Heart left ventricle (tissue), 16 donors: ENCODE results near the gene SAP30L. TPM values are rescaled to one million over a fixed set of nuclear protein-coding genes. Genes with fewer than 3 reads are reported as not detected.

Experiments
- ATAC-seq, 4 donors: fragments of 200-7000 bp; cut with Tn5 transposase; one replicate each; pipeline ENCODE4 v1.9.1; 2020 to 2022; ENCODE audit warnings: moderate library complexity in 4 of 4, mild to moderate bottlenecking in 3 of 4, moderate number of reproducible peaks in 1 of 4
- DNase-seq, 5 donors: peaks; one replicate each; pipeline ENCODE4 v3.0.0-alpha.2; 2020
- H3K27ac ChIP-seq, 12 donors: fragments of 200-600 bp; sonication (generic) in 4 of 12; one replicate each; pipeline versions ENCODE4 v1.5.0 to v1.8.0; 2016 to 2022; ENCODE audit warnings: mild to moderate bottlenecking in 2 of 12
- H3K27me3 ChIP-seq, 9 donors: fragments of 200-600 bp; sonication (generic) in 2 of 9; one replicate each; pipeline versions ENCODE4 v1.5.1 to v1.8.0; 2016 to 2022; ENCODE audit warnings: mild to moderate bottlenecking in 3 of 9
- H3K36me3 ChIP-seq, 9 donors: fragments of 200-600 bp; sonication (generic) in 2 of 9; one replicate each; pipeline versions ENCODE4 v1.5.0 to v1.8.0; 2018 to 2022; ENCODE audit warnings: mild to moderate bottlenecking in 2 of 9
- H3K4me1 ChIP-seq, 12 donors: fragments of 200-600 bp; sonication (generic) in 4 of 12; one replicate each; pipeline versions ENCODE4 v1.5.0 to v1.8.0; 2016 to 2022; ENCODE audit warnings: mild to moderate bottlenecking in 3 of 12
- H3K4me3 ChIP-seq, 12 donors: fragments of 200-600 bp; sonication (generic) in 4 of 12; one replicate each; pipeline versions ENCODE4 v1.5.0 to v1.8.0; 2017 to 2022; ENCODE audit warnings: mild to moderate bottlenecking in 9 of 12, moderate library complexity in 4 of 12
- H3K9me3 ChIP-seq, 12 donors: fragments of 200-600 bp; sonication (generic) in 4 of 12; one replicate each; pipeline versions ENCODE4 v1.5.0 to v1.8.0; 2016 to 2022; ENCODE audit warnings: mild to moderate bottlenecking in 1 of 12
- CTCF ChIP-seq, 12 donors: fragments of 200-600 bp; sonication (generic) in 4 of 12; IDR thresholded peaks; one replicate each; pipeline versions ENCODE4 v1.5.0 to v1.8.0; 2018 to 2022; ENCODE audit warnings: antibody characterized with exemption in 12 of 12, mild to moderate bottlenecking in 5 of 12
- POLR2A ChIP-seq, 2 donors: fragments of 450-650 bp; IDR thresholded peaks; one replicate each; pipeline ENCODE4 v1.6.1; 2017; ENCODE audit warnings: antibody characterized with exemption in 2 of 2, mild to moderate bottlenecking in 2 of 2, moderate library complexity in 2 of 2
- WGBS, 4 donors: extraction: QIAGEN DNeasy Blood & Tissue Kit in 2 of 4; methylation state at CpG; one replicate each; pipeline versions ENCODE4 v1.1.5 to v1.1.7; 2013 to 2018; 5-methylcytosine and 5-hydroxymethylcytosine counted together
- intact Hi-C, 10 donors: fragments of 100-400 bp; cut with DNase I; formaldehyde crosslinking; loops; one replicate each; pipeline versions ENCODE4 v1.11.1 to v1.14.2; 2022
- polyA plus RNA-seq, 2 donors: library from polyadenylated mRNA; stranded (reverse); fragments of 200-250 nt; gene quantifications; one replicate each; pipeline ENCODE4 v1.2.3, GENCODE V29; 2013
- total RNA-seq, 9 donors: library from RNA; depleted of rRNA in 2 of 9; stranded (reverse); fragments of >200 nt in 2 of 9; fragmentation: NEBNext Ultra II Directional in 3 of 9; extraction: Animal tissue kit (Norgen Biotek cat#: 25700) in 3 of 9; gene quantifications; one replicate each; pipeline versions ENCODE4 v1.1.0 to v1.2.4, GENCODE V29; 2016 to 2023
- donor health status: ischemic (EF 13 %, LVEDD 7.1; RV severe dilation, severe dysfunction).
- donor health status: healthy with polysubstance abuse.
- donor health status: DM: no; HTN: yes; CAD: no.
- donor health status: DM: no; HTN: no; CAD: no.
- donor health status: ischemic (EF 25% LVEDD 6.9; RV normal size, moderate dysfunction).
- donor health status: ischemic (EF 25% LVEDD 5.7; RV mildly dilated, moderate dysfunction).
- donor health status: healthy.
- donor health status: DM: yes; HTN: yes; CAD: no.
- donor health status: ischemic (EF 35%, LVEDD 5.7; RV mildly dilated, moderate dysfunction).
- donor health status: nonischemic (EF 11% LVEDD 7.7; RV severe dilation, severe dysfunction).
- donor health status: DM: yes; HTN: yes; CAD: no.
- donor health status: PGD.
- donor health status: ischemic (EF 29% LVEDD 5.4; RV normal size, mild dysfunction).
- donor health status: nonischemic (EF 23%, LVEDD 6.1; RV moderate dilation, normal function).

Gene SAP30L
- total and polyA plus RNA-seq, 11 donors: 19.7 to 55.5 (median 37.4) TPM

GRCh38 chr5:154502180-154502579 is 56.4 kb downstream of the SAP30L start:
- TF ChIP-seq POLR2A (IDR thresholded peaks at IDR 0.05) (no peak), CTCF (IDR thresholded peaks at IDR 0.05) (no peak)
- H3K9me3 ChIP-seq: no peaks in the 10 kb centered on the region
- H3K36me3 ChIP-seq: no peaks in the 10 kb centered on the region
- ATAC-seq: no peak
- intact Hi-C loops: no loop called here
- no peak overlapping the region for H3K27ac ChIP-seq
- H3K27me3 ChIP-seq: peaks cover 0 to 19% (median 6%) of the 10 kb centered on the region in 9 donors
- WGBS, 4 donors: 89 to 100% (median 93%) methylated on average over 1 of the region's 1 CpG
- no peaks in the 10 kb centered on the region for H3K4me1 ChIP-seq
- no peak for DNase-seq
- H3K4me3 ChIP-seq: no peak overlapping the region

DNA sequence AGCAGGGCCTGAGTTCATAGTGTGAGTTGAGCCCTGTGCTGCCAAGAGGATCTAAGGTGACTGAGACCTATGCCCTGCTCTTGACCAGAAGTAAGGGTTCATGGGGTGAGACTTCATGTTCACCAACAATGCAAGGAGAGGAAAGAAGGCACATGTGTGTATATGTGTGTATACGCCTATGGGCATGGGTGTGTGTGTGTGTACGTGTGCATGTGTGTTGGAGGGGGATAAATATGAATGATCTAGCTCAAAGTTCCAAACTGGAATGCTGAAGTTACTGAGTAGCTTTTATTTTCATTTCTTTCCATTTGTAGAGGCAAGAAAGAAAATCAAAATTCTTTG is 57.9 kb downstream of the SAP30L start:
- peaks cover 0 to 20% (median 3%) of the 10 kb centered on the region in 9 donors for H3K27me3 ChIP-seq
- no peak overlapping the region for H3K4me3 ChIP-seq
- DNase-seq: no peak
- H3K9me3 ChIP-seq: no peaks in the 10 kb centered on the region
- no peaks in the 10 kb centered on the region for H3K4me1 ChIP-seq
- TF ChIP-seq POLR2A (IDR thresholded peaks at IDR 0.05): no peak
- TF ChIP-seq CTCF (IDR thresholded peaks at IDR 0.05): no peak
- WGBS, 4 donors: 94 to 99% (median 97%) methylated on average over 2 of the region's 2 CpGs
- ATAC-seq: no peak
- no peaks in the 10 kb centered on the region for H3K36me3 ChIP-seq
- intact Hi-C loops: no loop called here
- H3K27ac ChIP-seq: no peak overlapping the region

DNA sequence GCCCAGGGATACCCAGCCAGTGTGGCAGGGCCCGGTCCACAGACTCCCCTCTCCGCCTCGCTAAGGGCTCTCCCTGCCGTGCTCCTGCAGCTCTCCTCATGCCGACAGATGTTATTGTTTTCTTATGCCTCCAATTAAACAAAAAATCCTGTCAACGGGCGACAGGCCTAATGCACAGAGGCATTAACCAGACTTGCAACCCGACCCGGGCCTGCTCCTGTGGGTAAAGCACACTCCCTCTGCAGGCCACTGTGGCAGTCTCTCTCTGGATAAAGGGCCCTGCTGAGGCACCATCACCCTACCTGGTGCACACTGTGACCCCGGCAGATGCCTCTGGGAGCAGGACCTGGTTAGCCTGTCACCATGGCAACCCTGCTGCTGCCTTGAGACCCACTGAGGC is 59.8 kb downstream of the SAP30L start:
- DNase-seq (no peak), ATAC-seq (no peak)
- Histone ChIP-seq H3K27me3 (peaks cover 0 to 27% (median 3%) of the 10 kb centered on the region in 9 donors), H3K36me3 (no peaks in the 10 kb centered on the region), H3K9me3 (no peaks in the 10 kb centered on the region), H3K4me1 (no peaks in the 10 kb centered on the region), H3K27ac (no peak overlapping the region), H3K4me3 (no peak overlapping the region)
- TF ChIP-seq CTCF (IDR thresholded peaks at IDR 0.05) (no peak), POLR2A (IDR thresholded peaks at IDR 0.05) (no peak)
- WGBS, 4 donors: 59 to 83% (median 75%) methylated on average over 7 to 10 of the region's 10 CpGs
- intact Hi-C loops: no loop called here

GRCh38 chr5:154506049-154506715 is 60.4 kb downstream of the SAP30L start:
- WGBS, 4 donors: 77 to 85% (median 83%) methylated on average over 7 to 8 of the region's 8 CpGs
- Histone ChIP-seq H3K4me3 (no peak overlapping the region), H3K36me3 (no peaks in the 10 kb centered on the region), H3K27me3 (peaks cover 0 to 27% (median 3%) of the 10 kb centered on the region in 9 donors), H3K4me1 (no peaks in the 10 kb centered on the region), H3K27ac (no peak overlapping the region), H3K9me3 (no peaks in the 10 kb centered on the region)
- TF ChIP-seq CTCF (IDR thresholded peaks at IDR 0.05) (no peak), POLR2A (IDR thresholded peaks at IDR 0.05) (no peak)
- intact Hi-C loops: no loop called here
- ATAC-seq: no peak
- no peak for DNase-seq
